Measurements from ENCODE around the gene PRKG1. TPM values are rescaled to one million over a fixed set of nuclear protein-coding genes. Genes with fewer than 3 reads are reported as not detected.

PRKG1 gene
- total RNA-seq, 1 donor from 2014 or later: 4.6 TPM

DNA sequence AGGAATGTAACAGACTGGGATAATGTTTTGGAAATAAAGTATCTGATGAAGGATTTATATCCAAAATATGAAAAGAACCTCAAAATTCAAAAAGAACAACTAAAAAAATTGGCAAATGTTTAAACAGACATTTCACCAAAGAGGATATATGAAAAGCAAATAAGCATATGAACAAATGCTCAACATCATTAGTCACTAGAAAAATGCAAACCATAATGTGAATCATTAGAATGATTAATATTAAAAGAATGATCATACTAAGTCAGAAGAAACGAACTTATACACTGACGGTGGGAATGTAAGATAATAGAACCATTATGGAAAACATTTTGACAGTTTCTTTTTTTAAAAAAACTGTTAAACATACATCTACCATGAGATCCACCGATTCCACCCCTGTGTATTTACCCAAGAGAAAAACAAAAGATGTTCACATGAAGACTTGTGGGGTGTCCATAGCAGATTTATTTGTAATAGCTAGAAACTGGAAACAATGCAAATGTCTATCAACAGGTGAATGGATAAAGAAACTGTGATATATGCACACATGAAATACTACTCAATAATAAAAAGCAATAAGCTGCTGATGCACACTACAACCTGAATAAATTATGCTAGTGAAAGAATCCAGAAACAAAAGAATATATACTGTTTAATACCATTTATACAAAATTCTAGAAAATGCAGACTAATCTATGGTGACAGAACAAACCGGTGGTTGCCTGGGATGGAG lies 35.7 kb downstream of the PRKG1 start:
- Mint-ChIP-seq H3K4me3 (ENCODE audit: low read depth) (no peak overlapping the region), H3K9me3 (ENCODE audit: low read depth) (no peaks in the 10 kb centered on the region), H3K36me3 (ENCODE audit: insufficient read depth) (no peaks in the 10 kb centered on the region), H3K4me1 (ENCODE audit: low read depth) (peaks cover 7% of the 10 kb centered on the region), H3K27me3 (no peaks in the 10 kb centered on the region), H3K27ac (no peak overlapping the region)
- DNase-seq (ENCODE audit: low spot score, unreplicated experiment): no peak
- TF ChIP-seq, protein P1, sequence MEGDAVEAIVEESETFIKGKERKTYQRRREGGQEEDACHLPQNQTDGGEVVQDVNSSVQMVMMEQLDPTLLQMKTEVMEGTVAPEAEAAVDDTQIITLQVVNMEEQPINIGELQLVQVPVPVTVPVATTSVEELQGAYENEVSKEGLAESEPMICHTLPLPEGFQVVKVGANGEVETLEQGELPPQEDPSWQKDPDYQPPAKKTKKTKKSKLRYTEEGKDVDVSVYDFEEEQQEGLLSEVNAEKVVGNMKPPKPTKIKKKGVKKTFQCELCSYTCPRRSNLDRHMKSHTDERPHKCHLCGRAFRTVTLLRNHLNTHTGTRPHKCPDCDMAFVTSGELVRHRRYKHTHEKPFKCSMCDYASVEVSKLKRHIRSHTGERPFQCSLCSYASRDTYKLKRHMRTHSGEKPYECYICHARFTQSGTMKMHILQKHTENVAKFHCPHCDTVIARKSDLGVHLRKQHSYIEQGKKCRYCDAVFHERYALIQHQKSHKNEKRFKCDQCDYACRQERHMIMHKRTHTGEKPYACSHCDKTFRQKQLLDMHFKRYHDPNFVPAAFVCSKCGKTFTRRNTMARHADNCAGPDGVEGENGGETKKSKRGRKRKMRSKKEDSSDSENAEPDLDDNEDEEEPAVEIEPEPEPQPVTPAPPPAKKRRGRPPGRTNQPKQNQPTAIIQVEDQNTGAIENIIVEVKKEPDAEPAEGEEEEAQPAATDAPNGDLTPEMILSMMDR (IDR thresholded peaks at IDR 0.05; ENCODE audit: unreplicated experiment): no peak

GRCh38 chr10:51112013-51112412 lies 37.7 kb downstream of the PRKG1 start:
- no peak overlapping the region for H3K27ac Mint-ChIP-seq
- DNase-seq (ENCODE audit: low spot score, unreplicated experiment): no peak
- no peaks in the 10 kb centered on the region for H3K9me3 Mint-ChIP-seq (ENCODE audit: low read depth)
- no peaks in the 10 kb centered on the region for H3K27me3 Mint-ChIP-seq
- H3K4me1 Mint-ChIP-seq (ENCODE audit: low read depth): peaks cover 7% of the 10 kb centered on the region
- H3K36me3 Mint-ChIP-seq (ENCODE audit: insufficient read depth): no peaks in the 10 kb centered on the region
- TF ChIP-seq, protein P1 (IDR thresholded peaks at IDR 0.05; ENCODE audit: unreplicated experiment): no peak
- H3K4me3 Mint-ChIP-seq (ENCODE audit: low read depth): no peak overlapping the region

DNA sequence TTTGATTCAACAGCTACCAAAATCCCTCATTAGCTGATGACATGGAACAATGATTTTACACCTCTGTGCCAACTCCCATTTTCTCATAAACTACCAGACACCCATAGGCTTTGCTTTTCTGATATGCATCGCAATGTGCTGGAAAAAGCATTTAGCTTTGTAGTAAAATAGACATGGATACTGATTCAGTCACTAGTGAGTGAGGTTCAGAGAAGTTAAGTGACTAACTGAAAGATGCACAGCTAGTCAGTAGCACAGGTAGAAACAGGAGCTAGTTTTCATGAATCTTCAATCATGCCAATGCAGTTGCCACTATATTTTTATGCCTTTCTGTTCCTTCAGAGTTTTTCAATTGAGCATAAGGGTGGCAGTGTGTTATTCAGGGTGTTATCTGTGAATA lies 38.7 kb downstream of the PRKG1 start:
- Mint-ChIP-seq H3K9me3 (ENCODE audit: low read depth) (no peaks in the 10 kb centered on the region), H3K4me1 (ENCODE audit: low read depth) (peaks cover 7% of the 10 kb centered on the region), H3K4me3 (ENCODE audit: low read depth) (no peak overlapping the region), H3K27me3 (no peaks in the 10 kb centered on the region), H3K27ac (no peak overlapping the region), H3K36me3 (ENCODE audit: insufficient read depth) (no peaks in the 10 kb centered on the region)
- TF ChIP-seq, protein P1 (IDR thresholded peaks at IDR 0.05; ENCODE audit: unreplicated experiment): no peak
- DNase-seq (ENCODE audit: low spot score, unreplicated experiment): no peak

DNA sequence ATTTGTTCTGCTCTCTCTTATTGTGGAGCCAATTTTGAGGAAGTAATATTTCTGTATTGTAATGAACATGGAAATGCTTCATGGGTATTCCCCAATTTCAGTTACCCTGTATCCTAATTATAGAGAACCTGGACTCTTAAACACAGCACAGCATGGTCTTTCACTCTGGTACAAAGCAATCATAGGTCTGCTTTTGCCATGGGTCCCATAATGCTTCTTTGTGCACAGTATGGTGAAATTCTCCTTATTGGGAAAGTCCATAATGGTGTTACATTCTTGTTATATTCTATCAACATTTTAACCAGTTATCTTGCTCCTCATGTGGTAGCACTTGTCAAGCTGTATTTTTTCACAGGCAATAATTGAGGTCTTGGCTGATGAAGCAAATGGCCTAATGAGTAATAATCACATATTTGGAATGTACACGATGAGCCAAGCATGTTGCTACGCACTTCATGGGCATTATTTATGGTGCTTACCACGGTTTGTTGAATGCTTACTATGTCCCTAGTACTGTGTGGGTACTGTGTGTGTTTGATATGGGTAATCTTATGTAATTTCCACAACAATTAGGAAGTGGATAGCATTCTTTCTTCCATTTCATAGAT lies 42.9 kb downstream of the PRKG1 start:
- H3K27me3 Mint-ChIP-seq: no peaks in the 10 kb centered on the region
- no peak for DNase-seq (ENCODE audit: low spot score, unreplicated experiment)
- H3K4me1 Mint-ChIP-seq (ENCODE audit: low read depth): peaks cover 7% of the 10 kb centered on the region
- no peak overlapping the region for H3K27ac Mint-ChIP-seq
- no peaks in the 10 kb centered on the region for H3K36me3 Mint-ChIP-seq (ENCODE audit: insufficient read depth)
- TF ChIP-seq, protein P1 (IDR thresholded peaks at IDR 0.05; ENCODE audit: unreplicated experiment): no peak
- H3K4me3 Mint-ChIP-seq (ENCODE audit: low read depth): no peak overlapping the region
- H3K9me3 Mint-ChIP-seq (ENCODE audit: low read depth): no peaks in the 10 kb centered on the region

- Mint-ChIP-seq H3K36me3 (ENCODE audit: insufficient read depth) (no peaks in the 10 kb centered on the region), H3K4me3 (ENCODE audit: low read depth) (no peak overlapping the region), H3K4me1 (ENCODE audit: low read depth) (peaks cover 7% of the 10 kb centered on the region), H3K27me3 (no peaks in the 10 kb centered on the region), H3K27ac (no peak overlapping the region), H3K9me3 (ENCODE audit: low read depth) (no peaks in the 10 kb centered on the region)
- no peak for DNase-seq (ENCODE audit: low spot score, unreplicated experiment)
- TF ChIP-seq, protein P1 (IDR thresholded peaks at IDR 0.05; ENCODE audit: unreplicated experiment): no peak
These were observed 43.5 kb downstream of the PRKG1 start for GRCh38 chr10:51117794-51118193.

All from progenitor cell of endocrine pancreas (in vitro differentiated cells).